ENCODE measurements around the gene MEIS2.

GRCh38 chr15:36959746-36960145, 140.6 kb downstream of the MEIS2 start:
- TF ChIP-seq L3MBTL2 (conservative IDR thresholded peaks at IDR 0.05) (no peak), ELF4 (IDR thresholded peaks at IDR 0.05) (no peak), FOXK2 (IDR thresholded peaks at IDR 0.05) (no peak), CTBP1 (IDR thresholded peaks at IDR 0.05; ENCODE audit: borderline replicate concordance) (no peak), BHLHE40 (IDR thresholded peaks at IDR 0.05; ENCODE audit: borderline replicate concordance) (no peak), SP1 (IDR thresholded peaks at IDR 0.05) (no peak), SUZ12 (IDR thresholded peaks at IDR 0.05) (no peak), LEF1 (IDR thresholded peaks at IDR 0.05; ENCODE audit: borderline replicate concordance) (no peak), FOXM1 (IDR thresholded peaks at IDR 0.05; ENCODE audit: borderline replicate concordance) (no peak), HDGF (IDR thresholded peaks at IDR 0.05; ENCODE audit: borderline replicate concordance) (no peak)
- TF ChIP-seq, protein P1, sequence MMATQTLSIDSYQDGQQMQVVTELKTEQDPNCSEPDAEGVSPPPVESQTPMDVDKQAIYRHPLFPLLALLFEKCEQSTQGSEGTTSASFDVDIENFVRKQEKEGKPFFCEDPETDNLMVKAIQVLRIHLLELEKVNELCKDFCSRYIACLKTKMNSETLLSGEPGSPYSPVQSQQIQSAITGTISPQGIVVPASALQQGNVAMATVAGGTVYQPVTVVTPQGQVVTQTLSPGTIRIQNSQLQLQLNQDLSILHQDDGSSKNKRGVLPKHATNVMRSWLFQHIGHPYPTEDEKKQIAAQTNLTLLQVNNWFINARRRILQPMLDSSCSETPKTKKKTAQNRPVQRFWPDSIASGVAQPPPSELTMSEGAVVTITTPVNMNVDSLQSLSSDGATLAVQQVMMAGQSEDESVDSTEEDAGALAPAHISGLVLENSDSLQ (IDR thresholded peaks at IDR 0.05): no peak

Data from HEK293T (cell line).